Body of pancreas (tissue), 4 donors: ENCODE results near the gene TTF2.

Source experiments
- CTCF ChIP-seq, 7 experiments: fragments of 450-650 bp in 4 of 7; fragments of 200-600 bp in 3 of 7; sonication (generic) in 3 of 7; IDR thresholded peaks; one replicate each; pipeline ENCODE4 v1.5.1; 2016 to 2019; ENCODE audit warnings: antibody characterized with exemption in 7 of 7
- POLR2A ChIP-seq, 3 donors: fragments of 450-650 bp; IDR thresholded peaks; one replicate each; pipeline ENCODE4 v1.6.1; 2016; ENCODE audit warnings: antibody characterized with exemption in 3 of 3, mild to moderate bottlenecking in 2 of 3

- peak; percentile 63 to 89 (median 84) for TF ChIP-seq CTCF (IDR thresholded peaks at IDR 0.05)
- peak; percentile 35 to 76 (median 68) for TF ChIP-seq POLR2A (IDR thresholded peaks at IDR 0.05)
Observed at GRCh38 chr1:117121589-117122329, 61.6 kb downstream of the TTF2 start, which contains the start of gene TRIM45.
